Spleen (tissue), 11 donors: Measurements from ENCODE around the gene DIABLO. TPM values are rescaled to one million over a fixed set of nuclear protein-coding genes. Genes with fewer than 3 reads are reported as not detected.

Source experiments
- DNase-seq: peaks from one replicate; pipeline ENCODE4 v3.0.0-alpha.2; 2020
- H3K27ac ChIP-seq, 8 donors: fragments of 200-600 bp; sonication (generic) in 7 of 8; 1 replicate in 4 of 8; 2 replicates in 4 of 8; pipeline versions ENCODE4 v1.5.0 to v1.8.0; 2016 to 2021; ENCODE audit warnings: inconsistent platforms in 4 of 8, mild to moderate bottlenecking in 4 of 8, moderate library complexity in 1 of 8
- H3K27me3 ChIP-seq, 7 donors: fragments of 200-600 bp; sonication (generic) in 6 of 7; replicated peaks in 1 of 7; 1 replicate in 4 of 7; 2 replicates in 3 of 7; pipeline versions ENCODE4 v1.5.0 to v1.8.0; 2016 to 2021; ENCODE audit warnings: inconsistent platforms in 3 of 7, mild to moderate bottlenecking in 1 of 7
- H3K36me3 ChIP-seq, 6 donors: fragments of 200-600 bp; sonication (generic) in 5 of 6; 1 replicate in 4 of 6; 2 replicates in 2 of 6; pipeline versions ENCODE4 v1.5.0 to v1.8.0; 2016 to 2021; ENCODE audit warnings: inconsistent platforms in 2 of 6
- H3K4me1 ChIP-seq, 6 donors: fragments of 200-600 bp; sonication (generic) in 5 of 6; 1 replicate in 3 of 6; 2 replicates in 3 of 6; pipeline versions ENCODE4 v1.5.0 to v1.8.0; 2016 to 2021; ENCODE audit warnings: inconsistent platforms in 3 of 6
- H3K4me3 ChIP-seq, 8 donors: fragments of 200-600 bp; sonication (generic) in 7 of 8; 1 replicate in 4 of 8; 2 replicates in 4 of 8; pipeline versions ENCODE4 v1.5.0 to v1.8.0; 2016 to 2021; ENCODE audit warnings: inconsistent platforms in 4 of 8, mild to moderate bottlenecking in 4 of 8, moderate library complexity in 2 of 8
- H3K9me3 ChIP-seq, 8 donors: fragments of 200-600 bp; sonication (generic) in 7 of 8; 1 replicate in 4 of 8; 2 replicates in 4 of 8; pipeline versions ENCODE4 v1.5.0 to v1.8.0; 2016 to 2021; ENCODE audit warnings: inconsistent platforms in 4 of 8
- POLR2A ChIP-seq, 3 donors: fragments of 450-650 bp; IDR thresholded peaks; one replicate each; pipeline ENCODE4 v1.5.1; 2017; ENCODE audit warnings: antibody characterized with exemption in 3 of 3, mild to moderate bottlenecking in 1 of 3
- POLR2AphosphoS5 ChIP-seq, 3 donors: sonication (generic); formaldehyde crosslinking; IDR thresholded peaks; one replicate each; pipeline ENCODE4 v1.5.1; 2017; ENCODE audit warnings: antibody characterized with exemption in 3 of 3
- WGBS, 5 donors: extraction: QIAGEN DNeasy Blood & Tissue Kit in 3 of 5; methylation state at CpG; one replicate each; pipeline versions ENCODE4 v1.1.5 to v1.1.7; 2013 to 2018; 5-methylcytosine and 5-hydroxymethylcytosine counted together
- intact Hi-C: fragments of 100-400 bp; cut with DNase I; formaldehyde crosslinking; loops from one replicate; pipeline ENCODE4 v1.15.0; 2023; ENCODE audit warnings: low total_unique reads
- polyA plus RNA-seq, 3 donors: library from polyadenylated mRNA; stranded (reverse); fragments of 200-250 nt; gene quantifications; one replicate each; pipeline ENCODE4 v1.2.1, GENCODE V29; 2013
- total RNA-seq, 7 donors: library from RNA; depleted of rRNA in 3 of 7; stranded (reverse); fragments of >200 nt in 3 of 7; fragmentation: NEBNext Ultra II Directional in 4 of 7; extraction: Animal tissue kit (Norgen Biotek cat#: 25700) in 4 of 7; gene quantifications; one replicate each; pipeline versions ENCODE4 v1.1.0 to v1.2.1, GENCODE V29; 2016 to 2021
- TF ChIP-seq, protein P1 (sequence below), 11 experiments: fragments of 200-600 bp in 7 of 11; fragments of 450-650 bp in 4 of 11; sonication (generic) in 4 of 11; IDR thresholded peaks in 8 of 11; conservative IDR thresholded peaks in 3 of 11; 1 replicate in 7 of 11; 2 replicates in 4 of 11; pipeline versions ENCODE4 v1.4.0 to v1.8.0; 2016 to 2021; ENCODE audit warnings: antibody characterized with exemption in 11 of 11, inconsistent platforms in 4 of 11, mild to moderate bottlenecking in 1 of 11
- donor health status: healthy with polysubstance abuse.
- donor health status: DM: no; HTN: no; CAD: no; lungs with moderate emphysema.
- donor health status: DM: no; HTN: no; CAD: no.
- donor health status: Bipolar disorder and iron deficiency.
- donor health status: healthy.
- donor health status: DM: no; HTN: no; CAD: no.
- donor health status: DM: yes; HTN: yes; CAD: no.

The DIABLO gene
- total and polyA plus RNA-seq, 10 donors: 30.5 to 55.7 (median 39.4) TPM

GRCh38 chr12:122174155-122174845 is 51.6 kb downstream of the DIABLO start, which contains the start of gene IL31:
Gene IL31 (minus strand): TSS chr12:122174221. CDS start chr12:122174172, 49 bp downstream.
- DNase-seq: no peak
- H3K4me1 ChIP-seq: no peaks in the 10 kb centered on the region
- intact Hi-C loops: no loop called here
- H3K36me3 ChIP-seq: no peaks in the 10 kb centered on the region
- TF ChIP-seq POLR2A (IDR thresholded peaks at IDR 0.05): no peak
- TF ChIP-seq, protein P1, sequence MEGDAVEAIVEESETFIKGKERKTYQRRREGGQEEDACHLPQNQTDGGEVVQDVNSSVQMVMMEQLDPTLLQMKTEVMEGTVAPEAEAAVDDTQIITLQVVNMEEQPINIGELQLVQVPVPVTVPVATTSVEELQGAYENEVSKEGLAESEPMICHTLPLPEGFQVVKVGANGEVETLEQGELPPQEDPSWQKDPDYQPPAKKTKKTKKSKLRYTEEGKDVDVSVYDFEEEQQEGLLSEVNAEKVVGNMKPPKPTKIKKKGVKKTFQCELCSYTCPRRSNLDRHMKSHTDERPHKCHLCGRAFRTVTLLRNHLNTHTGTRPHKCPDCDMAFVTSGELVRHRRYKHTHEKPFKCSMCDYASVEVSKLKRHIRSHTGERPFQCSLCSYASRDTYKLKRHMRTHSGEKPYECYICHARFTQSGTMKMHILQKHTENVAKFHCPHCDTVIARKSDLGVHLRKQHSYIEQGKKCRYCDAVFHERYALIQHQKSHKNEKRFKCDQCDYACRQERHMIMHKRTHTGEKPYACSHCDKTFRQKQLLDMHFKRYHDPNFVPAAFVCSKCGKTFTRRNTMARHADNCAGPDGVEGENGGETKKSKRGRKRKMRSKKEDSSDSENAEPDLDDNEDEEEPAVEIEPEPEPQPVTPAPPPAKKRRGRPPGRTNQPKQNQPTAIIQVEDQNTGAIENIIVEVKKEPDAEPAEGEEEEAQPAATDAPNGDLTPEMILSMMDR (IDR thresholded peaks at IDR 0.05 in 8 of 11, conservative IDR thresholded peaks at IDR 0.05 in 3 of 11): no peak
- no peak for TF ChIP-seq POLR2AphosphoS5 (IDR thresholded peaks at IDR 0.05)
- peaks cover 0 to 8% (median 0%) of the 10 kb centered on the region in 7 donors for H3K27me3 ChIP-seq
- H3K27ac ChIP-seq: no peak within 1 kb of the TSS
- 72 to 90% (median 86%) methylated on average over 16 to 17 of the region's 17 CpGs for WGBS, 5 donors
- no peak within 1 kb of the TSS for H3K4me3 ChIP-seq
- H3K9me3 ChIP-seq: no peaks in the 10 kb centered on the region

DNA sequence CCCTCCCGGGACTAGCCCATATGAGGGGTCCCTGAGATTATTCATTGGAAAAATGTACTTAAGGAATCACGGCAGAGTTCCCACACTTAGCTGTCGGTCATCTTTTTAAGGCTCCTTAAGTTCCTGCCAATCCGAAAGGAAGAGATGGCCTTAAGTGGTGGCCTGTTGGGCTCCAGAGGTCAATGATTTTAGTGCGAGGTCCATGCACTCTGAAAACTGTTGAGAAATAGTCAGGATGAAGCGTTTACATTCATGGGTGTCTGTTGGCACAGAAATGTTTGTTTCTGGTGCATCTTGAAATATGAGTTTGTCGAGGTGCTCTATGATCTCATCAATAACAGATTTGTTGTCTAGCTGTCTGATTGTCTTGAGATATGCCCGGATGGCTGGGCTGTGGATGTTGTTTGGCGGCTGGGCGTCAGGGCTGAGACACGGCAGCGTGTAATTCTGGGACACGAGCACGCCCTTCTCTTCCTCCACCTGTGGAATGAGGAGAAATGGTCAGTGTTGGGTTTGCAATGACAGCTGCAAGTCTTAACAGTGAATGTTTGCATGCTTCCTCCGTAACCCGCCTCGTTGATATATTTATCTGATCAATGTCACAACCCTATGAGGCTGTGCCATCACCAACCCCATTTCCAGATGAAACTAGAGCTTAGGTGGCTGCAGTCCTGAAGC is 53.5 kb downstream of the DIABLO start:
- TF ChIP-seq, protein P1 (IDR thresholded peaks at IDR 0.05 in 8 of 11, conservative IDR thresholded peaks at IDR 0.05 in 3 of 11): no peak
- TF ChIP-seq POLR2AphosphoS5 (IDR thresholded peaks at IDR 0.05) (no peak), POLR2A (IDR thresholded peaks at IDR 0.05) (no peak)
- H3K27ac ChIP-seq: no peak overlapping the region
- intact Hi-C loops: no loop called here
- WGBS, 5 donors: 70 to 83% (median 80%) methylated on average over 16 to 17 of the region's 17 CpGs
- no peaks in the 10 kb centered on the region for H3K4me1 ChIP-seq
- H3K36me3 ChIP-seq: no peaks in the 10 kb centered on the region
- H3K9me3 ChIP-seq: no peaks in the 10 kb centered on the region
- no peak overlapping the region for H3K4me3 ChIP-seq
- no peak for DNase-seq
- H3K27me3 ChIP-seq: peaks cover 0 to 8% (median 0%) of the 10 kb centered on the region in 7 donors

DNA sequence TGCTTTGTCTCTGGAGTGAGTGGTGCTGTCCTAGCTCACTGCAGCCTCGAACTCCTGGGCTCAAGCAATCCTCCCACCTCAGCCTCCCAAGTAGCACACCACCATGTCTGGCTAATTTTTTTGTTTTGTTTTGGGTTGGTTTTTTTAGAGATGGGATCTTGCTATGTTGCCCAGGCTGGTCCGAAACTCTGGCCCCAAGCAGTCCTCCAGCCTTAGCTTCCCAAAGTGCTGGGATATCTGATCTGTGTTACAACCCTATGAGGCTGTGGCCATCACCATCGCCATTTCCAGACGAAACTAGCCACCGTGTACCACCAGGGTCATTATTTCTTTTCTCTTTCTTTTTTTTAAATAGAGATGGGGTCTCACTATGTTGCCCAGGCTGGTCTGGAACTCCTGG is 54.5 kb downstream of the DIABLO start:
- TF ChIP-seq, protein P1 (IDR thresholded peaks at IDR 0.05 in 8 of 11, conservative IDR thresholded peaks at IDR 0.05 in 3 of 11): no peak
- TF ChIP-seq POLR2A (IDR thresholded peaks at IDR 0.05): no peak
- TF ChIP-seq POLR2AphosphoS5 (IDR thresholded peaks at IDR 0.05): no peak
- no peak overlapping the region for H3K27ac ChIP-seq
- no peaks in the 10 kb centered on the region for H3K36me3 ChIP-seq
- no peak overlapping the region for H3K4me3 ChIP-seq
- DNase-seq: no peak
- no peaks in the 10 kb centered on the region for H3K9me3 ChIP-seq
- intact Hi-C loops: no loop called here
- no peaks in the 10 kb centered on the region for H3K4me1 ChIP-seq
- peaks cover 0 to 8% (median 0%) of the 10 kb centered on the region in 7 donors for H3K27me3 ChIP-seq
- WGBS, 5 donors: 82 to 95% (median 88%) methylated on average over 5 of the region's 5 CpGs

DNA sequence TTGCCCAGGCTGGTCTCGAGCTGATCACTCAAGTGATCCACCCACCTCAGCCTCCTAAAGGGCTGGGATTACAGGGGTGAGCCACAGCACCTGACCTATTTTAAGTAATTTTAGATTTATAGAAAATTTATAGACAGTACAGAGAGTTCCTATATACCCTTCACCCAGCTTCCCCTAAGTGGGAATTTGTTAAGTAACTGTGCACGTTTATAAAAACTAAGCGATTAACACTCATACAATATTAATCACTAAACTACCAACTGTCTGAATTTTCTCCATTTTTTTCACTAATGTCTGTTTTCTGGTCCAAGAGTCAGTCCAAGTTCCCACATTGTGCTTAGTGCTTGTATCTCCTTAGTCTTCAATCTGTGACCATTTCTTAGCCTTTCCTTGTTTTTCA is 57.4 kb downstream of the DIABLO start:
- H3K27me3 ChIP-seq: peaks cover 0 to 8% (median 0%) of the 10 kb centered on the region in 7 donors
- no peak for TF ChIP-seq POLR2A (IDR thresholded peaks at IDR 0.05)
- no peak for TF ChIP-seq POLR2AphosphoS5 (IDR thresholded peaks at IDR 0.05)
- TF ChIP-seq, protein P1 (IDR thresholded peaks at IDR 0.05 in 8 of 11, conservative IDR thresholded peaks at IDR 0.05 in 3 of 11): no peak
- no peaks in the 10 kb centered on the region for H3K36me3 ChIP-seq
- intact Hi-C loops: no loop called here
- no peak overlapping the region for H3K27ac ChIP-seq
- no peaks in the 10 kb centered on the region for H3K9me3 ChIP-seq
- 86 to 97% (median 92%) methylated on average over 3 of the region's 3 CpGs for WGBS, 5 donors
- no peaks in the 10 kb centered on the region for H3K4me1 ChIP-seq
- no peak overlapping the region for H3K4me3 ChIP-seq
- no peak for DNase-seq
